Ishikawa (cell line): Measurements from ENCODE around the gene ESR2.

ENCODE experiments used
- CEBPB ChIP-seq: IDR thresholded peaks from 2 replicates; pipeline ENCODE4 v1.6.1; 2012
- EGR1 ChIP-seq: IDR thresholded peaks from 2 replicates; pipeline ENCODE4 v1.6.1; 2012
- EP300 ChIP-seq: IDR thresholded peaks from 2 replicates; pipeline ENCODE4 v1.6.1; 2012; ENCODE audit warnings: borderline replicate concordance
- RAD21 ChIP-seq: IDR thresholded peaks from 2 replicates; pipeline ENCODE4 v1.6.1; 2012; ENCODE audit warnings: low read depth
- TAF1 ChIP-seq: IDR thresholded peaks from 2 replicates; pipeline ENCODE4 v1.6.1; 2012; ENCODE audit warnings: low read depth, mild to moderate bottlenecking
- TCF12 ChIP-seq: IDR thresholded peaks from 2 replicates; pipeline ENCODE4 v1.6.1; 2012; ENCODE audit warnings: low read depth
- TEAD4 ChIP-seq: IDR thresholded peaks from 2 replicates; pipeline ENCODE4 v1.6.1; 2012
- YY1 ChIP-seq: IDR thresholded peaks from 2 replicates; pipeline ENCODE4 v1.6.1; 2012; ENCODE audit warnings: low read depth
- ZBTB7A ChIP-seq: IDR thresholded peaks from 2 replicates; pipeline ENCODE4 v1.6.1; 2012; ENCODE audit warnings: low read depth
- TF ChIP-seq, protein P1 (sequence below): IDR thresholded peaks from 2 replicates; pipeline ENCODE4 v1.6.1; 2012; ENCODE audit warnings: low read depth, mild to moderate bottlenecking
- TF ChIP-seq, protein P2 (sequence below): IDR thresholded peaks from 2 replicates; pipeline ENCODE4 v1.6.1; 2012

DNA sequence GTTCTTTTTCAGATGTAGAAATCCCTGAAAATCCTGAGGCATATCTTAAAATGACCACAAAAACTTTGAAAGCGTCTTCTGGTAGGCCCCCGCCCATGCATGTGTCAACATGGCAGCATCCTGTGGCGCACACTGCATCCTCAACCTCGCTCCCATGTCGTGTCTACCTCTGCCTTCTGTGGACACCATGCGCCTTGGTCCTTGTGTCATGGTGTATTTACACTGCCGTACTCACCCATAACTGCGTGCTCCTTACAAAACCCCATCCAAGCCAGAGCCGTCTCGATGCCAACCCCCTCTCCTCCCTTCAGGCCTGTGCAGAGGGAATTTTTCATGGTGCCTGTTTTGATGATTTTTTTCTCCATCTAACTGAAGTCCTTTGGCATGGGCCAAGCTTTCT, 78.9 kb downstream of the ESR2 start:
- TF ChIP-seq, protein P1, sequence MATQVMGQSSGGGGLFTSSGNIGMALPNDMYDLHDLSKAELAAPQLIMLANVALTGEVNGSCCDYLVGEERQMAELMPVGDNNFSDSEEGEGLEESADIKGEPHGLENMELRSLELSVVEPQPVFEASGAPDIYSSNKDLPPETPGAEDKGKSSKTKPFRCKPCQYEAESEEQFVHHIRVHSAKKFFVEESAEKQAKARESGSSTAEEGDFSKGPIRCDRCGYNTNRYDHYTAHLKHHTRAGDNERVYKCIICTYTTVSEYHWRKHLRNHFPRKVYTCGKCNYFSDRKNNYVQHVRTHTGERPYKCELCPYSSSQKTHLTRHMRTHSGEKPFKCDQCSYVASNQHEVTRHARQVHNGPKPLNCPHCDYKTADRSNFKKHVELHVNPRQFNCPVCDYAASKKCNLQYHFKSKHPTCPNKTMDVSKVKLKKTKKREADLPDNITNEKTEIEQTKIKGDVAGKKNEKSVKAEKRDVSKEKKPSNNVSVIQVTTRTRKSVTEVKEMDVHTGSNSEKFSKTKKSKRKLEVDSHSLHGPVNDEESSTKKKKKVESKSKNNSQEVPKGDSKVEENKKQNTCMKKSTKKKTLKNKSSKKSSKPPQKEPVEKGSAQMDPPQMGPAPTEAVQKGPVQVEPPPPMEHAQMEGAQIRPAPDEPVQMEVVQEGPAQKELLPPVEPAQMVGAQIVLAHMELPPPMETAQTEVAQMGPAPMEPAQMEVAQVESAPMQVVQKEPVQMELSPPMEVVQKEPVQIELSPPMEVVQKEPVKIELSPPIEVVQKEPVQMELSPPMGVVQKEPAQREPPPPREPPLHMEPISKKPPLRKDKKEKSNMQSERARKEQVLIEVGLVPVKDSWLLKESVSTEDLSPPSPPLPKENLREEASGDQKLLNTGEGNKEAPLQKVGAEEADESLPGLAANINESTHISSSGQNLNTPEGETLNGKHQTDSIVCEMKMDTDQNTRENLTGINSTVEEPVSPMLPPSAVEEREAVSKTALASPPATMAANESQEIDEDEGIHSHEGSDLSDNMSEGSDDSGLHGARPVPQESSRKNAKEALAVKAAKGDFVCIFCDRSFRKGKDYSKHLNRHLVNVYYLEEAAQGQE = no peak
- TF ChIP-seq, protein P2, sequence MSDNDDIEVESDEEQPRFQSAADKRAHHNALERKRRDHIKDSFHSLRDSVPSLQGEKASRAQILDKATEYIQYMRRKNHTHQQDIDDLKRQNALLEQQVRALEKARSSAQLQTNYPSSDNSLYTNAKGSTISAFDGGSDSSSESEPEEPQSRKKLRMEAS = no peak
- TF ChIP-seq RAD21 (no peak), EP300 (no peak), EGR1 (no peak), CEBPB (no peak), TAF1 (no peak), ZBTB7A (no peak), TEAD4 (no peak), YY1 (no peak), TCF12 (no peak)
